Cardiac muscle cell (in vitro differentiated cells and primary cell): ENCODE measurements around the gene GREB1. TPM values are rescaled to one million over a fixed set of nuclear protein-coding genes. Genes with fewer than 3 reads are reported as not detected.
A peak's percentile ranks its signal among the peaks of the same experiment; 100 is the strongest.

Experiments used
- DNase-seq, 2 donors: peaks; one replicate each; pipeline versions ENCODE4 v3.0.0 to v3.0.0-alpha.2; 2010 to 2017; ENCODE audit warnings: low read depth in 1 of 2, low spot score in 1 of 2
- H3K27ac ChIP-seq: fragments of 200-600 bp; sonication (generic); 2 replicates; pipeline ENCODE4 v1.5.1; 2016
- H3K27me3 ChIP-seq: fragments of 200-600 bp; sonication (generic); 2 replicates; pipeline ENCODE4 v1.6.0; 2016; ENCODE audit warnings: control low read depth
- H3K36me3 ChIP-seq: fragments of 200-600 bp; sonication (generic); 2 replicates; pipeline ENCODE4 v1.5.1; 2016; ENCODE audit warnings: control low read depth
- H3K4me1 ChIP-seq: fragments of 200-600 bp; sonication (generic); 2 replicates; pipeline ENCODE4 v1.8.1; 2017; ENCODE audit warnings: low read depth, mild to moderate bottlenecking, mixed run types
- H3K4me3 ChIP-seq: fragments of 200-600 bp; sonication (generic); 2 replicates; pipeline ENCODE4 v1.5.1; 2016; ENCODE audit warnings: mild to moderate bottlenecking
- H3K9me3 ChIP-seq: fragments of 200-600 bp; sonication (generic); 2 replicates; pipeline ENCODE4 v1.5.1; 2017; ENCODE audit warnings: low read depth, mild to moderate bottlenecking, control low read depth
- polyA plus RNA-seq: library from polyadenylated mRNA; unstranded; fragments of >200 nt; fragmentation: Nextera tagmentation; extraction: Ambion mirVana; gene quantifications from 2 replicates; pipeline ENCODE4 v1.2.1, GENCODE V29; 2016
- total RNA-seq: library from RNA; depleted of rRNA; stranded (reverse); fragments of >200 nt; gene quantifications from 2 replicates; pipeline ENCODE4 v1.2.3, GENCODE V29; 2016
- TF ChIP-seq, protein P1 (sequence below): IDR thresholded peaks from 2 replicates; pipeline ENCODE4 v1.5.1; 2012; ENCODE audit warnings: low read depth, mild to moderate bottlenecking, low read length

GREB1 gene
- total and polyA plus RNA-seq, 2 experiments from 2014 or later = 27.1 to 50.5 TPM

GRCh38 chr2:11679486-11680181 is 145.8 kb downstream of the GREB1 start:
- H3K27me3 ChIP-seq = no peaks in the 10 kb centered on the region

GRCh38 chr2:11680182-11680900 is 146.5 kb downstream of the GREB1 start:
- Histone ChIP-seq H3K4me1 (no peaks in the 10 kb centered on the region), H3K27ac (no peak overlapping the region), H3K36me3 (no peaks in the 10 kb centered on the region), H3K27me3 (no peaks in the 10 kb centered on the region), H3K4me3 (no peak overlapping the region), H3K9me3 (no peaks in the 10 kb centered on the region)
- DNase-seq = peak in 1 of 2 donors; percentile 44
- TF ChIP-seq, protein P1, sequence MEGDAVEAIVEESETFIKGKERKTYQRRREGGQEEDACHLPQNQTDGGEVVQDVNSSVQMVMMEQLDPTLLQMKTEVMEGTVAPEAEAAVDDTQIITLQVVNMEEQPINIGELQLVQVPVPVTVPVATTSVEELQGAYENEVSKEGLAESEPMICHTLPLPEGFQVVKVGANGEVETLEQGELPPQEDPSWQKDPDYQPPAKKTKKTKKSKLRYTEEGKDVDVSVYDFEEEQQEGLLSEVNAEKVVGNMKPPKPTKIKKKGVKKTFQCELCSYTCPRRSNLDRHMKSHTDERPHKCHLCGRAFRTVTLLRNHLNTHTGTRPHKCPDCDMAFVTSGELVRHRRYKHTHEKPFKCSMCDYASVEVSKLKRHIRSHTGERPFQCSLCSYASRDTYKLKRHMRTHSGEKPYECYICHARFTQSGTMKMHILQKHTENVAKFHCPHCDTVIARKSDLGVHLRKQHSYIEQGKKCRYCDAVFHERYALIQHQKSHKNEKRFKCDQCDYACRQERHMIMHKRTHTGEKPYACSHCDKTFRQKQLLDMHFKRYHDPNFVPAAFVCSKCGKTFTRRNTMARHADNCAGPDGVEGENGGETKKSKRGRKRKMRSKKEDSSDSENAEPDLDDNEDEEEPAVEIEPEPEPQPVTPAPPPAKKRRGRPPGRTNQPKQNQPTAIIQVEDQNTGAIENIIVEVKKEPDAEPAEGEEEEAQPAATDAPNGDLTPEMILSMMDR = no peak

More at GRCh38 chr2:11679486-11680181, 145.8 kb downstream of the GREB1 start:
- no peak overlapping the region for H3K27ac ChIP-seq
- no peaks in the 10 kb centered on the region for H3K36me3 ChIP-seq
- H3K4me1 ChIP-seq = no peaks in the 10 kb centered on the region
- no peaks in the 10 kb centered on the region for H3K9me3 ChIP-seq
- no peak overlapping the region for H3K4me3 ChIP-seq
- no peak for DNase-seq
- TF ChIP-seq, protein P1 = no peak

- Histone ChIP-seq H3K36me3 (no peaks in the 10 kb centered on the region), H3K27me3 (no peaks in the 10 kb centered on the region), H3K9me3 (no peaks in the 10 kb centered on the region), H3K27ac (no peak overlapping the region), H3K4me3 (no peak overlapping the region), H3K4me1 (no peaks in the 10 kb centered on the region)
- no peak for DNase-seq
- TF ChIP-seq, protein P1 = no peak
These were observed 147.3 kb downstream of the GREB1 start for GRCh38 chr2:11680901-11681721.

DNA sequence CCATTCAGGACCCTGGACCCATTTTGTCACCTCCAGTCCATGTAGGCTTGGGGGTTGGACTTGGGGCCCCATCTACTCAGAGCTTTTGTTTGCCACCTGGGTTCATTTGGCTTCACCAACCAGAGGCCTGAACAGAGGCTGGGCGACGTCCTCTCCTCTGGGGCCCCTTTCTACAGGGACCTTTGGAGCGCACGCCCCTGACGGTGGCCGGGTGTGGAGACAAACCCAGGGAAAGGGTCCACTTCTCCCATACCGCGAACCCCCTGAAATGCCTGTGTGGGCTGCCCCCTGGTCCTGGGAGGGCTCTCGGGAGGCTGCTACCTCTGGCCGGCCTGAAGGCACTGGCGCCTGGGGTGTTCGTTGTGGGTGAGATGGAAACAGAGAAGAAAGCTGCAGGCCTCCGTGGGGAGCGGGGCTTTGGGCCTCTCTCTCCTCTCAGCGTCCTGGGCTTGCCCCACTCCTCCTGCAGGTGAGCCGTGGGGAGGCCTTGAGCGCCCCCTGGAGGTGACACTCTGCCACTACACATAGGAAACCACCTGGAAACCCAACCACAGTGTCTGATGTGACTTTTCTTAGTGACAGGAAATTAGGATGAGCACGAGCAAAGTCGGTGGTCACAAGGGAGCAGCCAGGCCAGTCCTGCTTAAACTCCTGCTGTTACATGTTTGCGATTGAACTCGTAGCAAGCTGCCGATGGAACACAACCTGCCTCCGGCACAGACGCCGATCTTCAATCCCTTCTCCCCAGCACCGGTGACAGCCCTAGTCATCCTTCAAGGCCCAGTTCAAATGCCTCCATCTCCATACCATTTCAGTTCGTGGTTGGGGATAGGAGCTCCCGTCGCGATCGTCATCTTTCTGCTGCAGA is 148.1 kb downstream of the GREB1 start:
- TF ChIP-seq, protein P1 = peak; percentile 87
- no peak overlapping the region for H3K27ac ChIP-seq
- H3K27me3 ChIP-seq = no peaks in the 10 kb centered on the region
- no peaks in the 10 kb centered on the region for H3K4me1 ChIP-seq
- no peaks in the 10 kb centered on the region for H3K9me3 ChIP-seq
- H3K36me3 ChIP-seq = no peaks in the 10 kb centered on the region
- DNase-seq = peak; percentile 17 to 54
- H3K4me3 ChIP-seq = no peak overlapping the region

DNA sequence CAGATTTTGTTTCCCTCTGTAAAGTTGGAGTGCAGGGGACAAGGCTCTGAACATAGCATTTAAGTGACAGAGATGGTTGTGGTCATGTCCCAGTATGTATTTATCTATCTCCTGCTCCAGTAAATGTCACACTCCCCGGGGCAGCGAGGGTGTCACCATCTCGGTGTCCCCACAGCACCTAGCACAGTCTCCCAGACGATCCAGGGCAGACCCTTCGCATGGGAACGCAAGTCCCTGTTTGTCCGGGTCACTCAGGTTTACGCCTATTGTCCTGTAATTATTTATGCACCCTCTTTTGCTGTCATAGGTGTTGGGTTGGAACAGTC is 148.7 kb downstream of the GREB1 start:
- no peak for DNase-seq
- H3K27ac ChIP-seq = no peak overlapping the region
- H3K9me3 ChIP-seq = no peaks in the 10 kb centered on the region
- H3K4me3 ChIP-seq = no peak overlapping the region
- peaks cover under 1% of the 10 kb centered on the region for H3K4me1 ChIP-seq
- no peaks in the 10 kb centered on the region for H3K36me3 ChIP-seq
- no peaks in the 10 kb centered on the region for H3K27me3 ChIP-seq
- TF ChIP-seq, protein P1 = no peak
